ENCODE results near the gene SYNE1.

GRCh38 chr6:152648105-152648504 lies 10.9 kb upstream of the SYNE1 start:
- TF ChIP-seq, protein P1, sequence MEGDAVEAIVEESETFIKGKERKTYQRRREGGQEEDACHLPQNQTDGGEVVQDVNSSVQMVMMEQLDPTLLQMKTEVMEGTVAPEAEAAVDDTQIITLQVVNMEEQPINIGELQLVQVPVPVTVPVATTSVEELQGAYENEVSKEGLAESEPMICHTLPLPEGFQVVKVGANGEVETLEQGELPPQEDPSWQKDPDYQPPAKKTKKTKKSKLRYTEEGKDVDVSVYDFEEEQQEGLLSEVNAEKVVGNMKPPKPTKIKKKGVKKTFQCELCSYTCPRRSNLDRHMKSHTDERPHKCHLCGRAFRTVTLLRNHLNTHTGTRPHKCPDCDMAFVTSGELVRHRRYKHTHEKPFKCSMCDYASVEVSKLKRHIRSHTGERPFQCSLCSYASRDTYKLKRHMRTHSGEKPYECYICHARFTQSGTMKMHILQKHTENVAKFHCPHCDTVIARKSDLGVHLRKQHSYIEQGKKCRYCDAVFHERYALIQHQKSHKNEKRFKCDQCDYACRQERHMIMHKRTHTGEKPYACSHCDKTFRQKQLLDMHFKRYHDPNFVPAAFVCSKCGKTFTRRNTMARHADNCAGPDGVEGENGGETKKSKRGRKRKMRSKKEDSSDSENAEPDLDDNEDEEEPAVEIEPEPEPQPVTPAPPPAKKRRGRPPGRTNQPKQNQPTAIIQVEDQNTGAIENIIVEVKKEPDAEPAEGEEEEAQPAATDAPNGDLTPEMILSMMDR (IDR thresholded peaks at IDR 0.05): no peak
- peak in 1 of 3 donors; percentile 12 for TF ChIP-seq POLR2AphosphoS5 (IDR thresholded peaks at IDR 0.05)
